HuH-7 (cell line): ENCODE data around the gene DPF3.
"Not testable (repeated sequence)": the region's sequence is repeated elsewhere in the genome, so short reads cannot be mapped to it uniquely, and the experiment has no call there.

Experiments
- DNase-seq: peaks from one replicate; pipeline ENCODE4 v3.0.0; 2011; ENCODE audit warnings: low spot score

Gene DPF3

DNA sequence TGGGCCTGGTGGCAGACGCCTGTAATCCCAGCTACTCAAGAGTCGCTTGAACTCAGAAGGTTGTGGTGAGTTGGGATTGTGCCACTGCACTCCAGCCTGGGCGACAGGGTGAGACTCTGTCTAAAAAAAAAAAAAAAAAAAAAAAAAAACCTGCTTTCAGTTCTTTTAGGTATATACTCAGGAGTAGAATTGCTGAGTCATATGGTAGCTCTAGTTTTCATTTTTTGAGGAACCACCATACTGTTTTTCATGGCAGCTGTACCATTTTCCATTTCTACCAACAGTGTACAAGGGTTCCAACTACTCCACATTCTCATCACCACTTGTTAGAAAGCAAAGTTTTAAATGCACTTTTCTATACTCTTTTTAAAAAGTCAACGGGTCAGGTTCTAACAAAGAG lies 119.8 kb downstream of the DPF3 start:
- no peak for DNase-seq

DNA sequence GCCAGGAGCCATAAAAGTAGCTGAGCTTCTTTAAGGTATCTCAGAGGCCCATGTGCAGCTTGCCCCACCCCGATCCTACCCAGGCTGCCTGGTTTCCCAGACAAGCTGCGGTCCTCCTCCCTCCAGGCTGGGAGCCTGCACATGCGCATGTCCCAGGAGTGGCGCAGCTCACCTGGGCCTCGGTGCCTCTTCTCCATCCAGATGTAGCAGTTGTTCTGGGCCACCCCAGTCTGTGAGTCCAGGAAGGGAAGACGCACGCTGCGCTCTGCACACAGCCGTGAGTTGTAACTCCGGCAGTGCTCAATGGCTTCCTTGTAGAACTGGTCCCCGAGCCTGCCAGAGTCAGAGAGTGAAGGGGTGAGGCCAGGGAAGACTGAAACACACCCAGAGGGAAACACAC lies 122.3 kb downstream of the DPF3 start:
- no peak for DNase-seq

DNA sequence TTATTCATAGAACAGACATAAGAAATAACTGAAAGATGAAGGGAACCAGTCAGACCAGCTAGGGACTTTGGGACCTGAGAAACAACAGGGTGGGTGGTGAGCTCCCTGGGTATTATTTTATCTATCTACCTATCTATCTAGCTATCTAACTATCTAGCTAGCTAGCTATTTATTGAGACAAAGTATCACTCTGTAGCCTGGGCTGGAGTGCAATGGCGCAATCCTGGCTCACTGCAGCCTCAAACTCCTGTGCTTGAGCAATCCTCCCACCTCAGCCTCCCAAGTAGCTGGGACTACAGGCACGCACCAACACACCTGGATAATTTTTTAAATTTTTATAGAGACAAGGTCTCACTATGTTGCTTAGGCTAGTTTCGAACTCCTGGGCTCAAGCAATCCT lies 127.6 kb downstream of the DPF3 start:
- no peak for DNase-seq

DNA sequence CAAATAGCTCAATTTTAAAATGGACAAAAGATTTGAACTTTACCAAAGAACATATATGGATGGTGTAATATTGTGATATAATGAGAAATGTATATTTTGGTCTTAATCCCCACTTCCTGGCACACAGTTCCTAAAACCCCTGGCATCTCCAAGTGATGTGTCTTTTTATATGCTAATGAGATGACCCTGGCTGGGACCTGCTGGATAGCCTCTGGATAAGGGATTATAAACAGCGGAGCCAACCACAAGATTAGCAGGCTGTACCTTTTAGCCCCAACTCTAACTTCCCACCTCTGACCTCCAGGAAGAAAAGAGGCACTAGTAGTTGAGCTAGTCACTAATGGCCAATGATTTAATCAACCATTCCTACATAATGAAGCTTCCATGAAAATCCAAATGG lies 130.0 kb downstream of the DPF3 start:
- no peak for DNase-seq

DNA sequence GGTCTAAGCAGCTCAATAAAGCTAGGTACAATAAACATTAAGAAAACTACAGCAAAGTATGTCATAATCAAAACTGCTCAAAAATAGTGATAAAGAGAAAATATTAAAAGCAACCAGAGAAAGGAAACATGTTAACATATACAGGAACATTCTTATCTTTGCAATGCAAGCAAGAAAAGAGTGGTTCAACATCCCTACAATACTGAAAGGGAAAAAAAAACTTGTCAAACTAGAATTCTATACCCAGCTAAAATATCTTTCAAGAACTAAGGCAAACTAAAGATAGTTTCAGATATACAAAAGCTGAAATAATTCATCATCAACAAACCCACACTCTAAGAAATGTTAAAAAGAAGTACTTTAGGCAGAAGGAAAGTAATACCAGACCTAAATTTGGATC lies 134.2 kb downstream of the DPF3 start:
- DNase-seq, result no peak

DNA sequence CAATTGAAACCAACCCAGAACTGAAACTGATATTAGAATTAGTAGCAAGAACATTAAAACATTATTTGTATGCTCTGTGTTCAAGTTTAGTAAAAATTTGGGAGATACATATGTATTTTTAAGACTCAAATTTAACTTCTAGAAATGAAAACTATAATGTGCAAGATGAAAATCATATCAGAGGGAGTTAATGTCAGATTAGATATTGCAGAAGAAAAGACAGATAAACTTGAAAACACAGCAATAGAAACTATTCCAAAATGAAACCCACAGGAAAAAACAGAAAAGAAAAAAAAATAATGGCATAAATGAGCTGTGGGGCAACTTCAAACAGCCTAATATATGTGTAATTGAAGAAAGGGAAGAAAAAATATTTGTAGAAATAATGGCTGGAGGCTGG lies 134.9 kb downstream of the DPF3 start:
- DNase-seq, result no peak

DNA sequence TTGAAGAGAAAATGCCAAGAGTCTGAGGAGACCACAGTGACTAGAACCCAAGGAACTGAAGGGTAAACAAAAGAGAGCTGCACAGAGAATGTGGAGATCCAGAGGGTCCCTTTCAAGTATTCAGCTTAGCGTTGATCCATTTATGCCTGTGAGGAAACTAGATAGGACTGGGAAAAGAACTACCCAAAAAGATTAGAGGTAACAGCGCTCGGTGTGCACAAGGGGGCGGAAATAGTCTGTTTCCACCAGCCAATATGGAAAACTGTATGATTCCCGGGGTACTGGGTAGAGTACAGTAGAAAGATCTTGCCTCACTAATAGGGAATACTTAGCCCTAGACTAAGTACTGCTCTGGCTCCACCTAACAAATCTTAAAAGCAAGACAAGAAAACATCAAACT lies 135.5 kb downstream of the DPF3 start:
- DNase-seq, result no peak

DNA sequence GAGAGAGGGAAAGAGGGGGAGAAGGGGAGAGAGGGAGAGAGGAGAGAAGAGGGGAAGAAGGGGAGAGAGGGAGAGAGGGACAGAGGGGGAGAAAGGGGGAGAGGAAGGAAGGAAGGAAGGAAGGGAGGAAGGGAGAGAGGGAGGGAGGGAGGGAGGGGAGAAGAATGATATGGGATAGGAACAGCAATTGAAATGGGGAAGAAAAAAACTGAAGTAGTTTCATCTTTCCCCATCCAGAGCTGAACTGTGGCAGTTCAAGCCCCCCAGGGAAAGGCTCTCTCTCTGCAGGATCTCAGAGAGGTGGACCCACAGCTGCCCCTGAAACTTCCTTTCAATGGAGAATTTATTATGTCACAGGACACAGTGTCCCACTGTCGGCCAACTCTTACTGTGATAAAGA lies 136.9 kb downstream of the DPF3 start:
- no peak for DNase-seq

DNA sequence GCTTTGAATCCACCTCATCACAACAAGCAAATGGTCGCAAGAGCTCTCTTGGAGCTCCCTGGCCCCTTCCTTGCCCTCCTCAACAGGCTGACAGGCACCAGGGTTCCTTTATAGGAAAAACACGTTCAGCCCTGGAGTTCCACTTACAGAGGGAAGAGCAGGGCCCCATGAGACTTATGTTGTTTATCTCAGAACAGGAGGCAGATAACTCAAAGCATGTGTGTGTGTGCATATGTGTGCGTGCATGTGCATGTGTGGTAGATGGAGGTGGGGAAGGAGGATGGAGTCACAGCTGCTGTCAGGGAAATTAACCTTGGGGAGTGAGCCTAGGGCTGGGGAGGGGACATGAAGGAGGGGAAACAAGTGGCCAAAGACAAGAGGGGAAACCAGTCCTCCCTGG lies 138.1 kb downstream of the DPF3 start:
- DNase-seq, result no peak

DNA sequence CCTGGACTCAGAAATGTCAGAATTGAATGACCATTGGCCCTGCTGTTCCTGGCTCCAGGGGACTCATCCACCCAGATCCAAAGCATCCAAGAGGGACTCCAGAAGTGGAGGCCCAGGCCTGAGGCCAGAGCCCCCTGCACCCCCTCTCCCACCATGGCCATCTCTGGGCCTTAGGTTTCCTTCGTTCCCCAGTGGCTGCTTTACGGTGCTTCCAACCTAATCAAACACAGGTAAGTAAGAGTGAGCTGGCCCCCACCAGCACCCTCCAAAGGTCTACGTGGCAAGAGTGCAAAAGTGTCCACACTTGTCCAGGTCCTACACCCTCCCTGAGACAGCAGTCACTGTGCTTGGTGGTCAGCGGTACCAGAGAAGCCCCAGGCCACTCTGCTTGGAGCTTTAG lies 139.0 kb downstream of the DPF3 start:
- no peak for DNase-seq

DNA sequence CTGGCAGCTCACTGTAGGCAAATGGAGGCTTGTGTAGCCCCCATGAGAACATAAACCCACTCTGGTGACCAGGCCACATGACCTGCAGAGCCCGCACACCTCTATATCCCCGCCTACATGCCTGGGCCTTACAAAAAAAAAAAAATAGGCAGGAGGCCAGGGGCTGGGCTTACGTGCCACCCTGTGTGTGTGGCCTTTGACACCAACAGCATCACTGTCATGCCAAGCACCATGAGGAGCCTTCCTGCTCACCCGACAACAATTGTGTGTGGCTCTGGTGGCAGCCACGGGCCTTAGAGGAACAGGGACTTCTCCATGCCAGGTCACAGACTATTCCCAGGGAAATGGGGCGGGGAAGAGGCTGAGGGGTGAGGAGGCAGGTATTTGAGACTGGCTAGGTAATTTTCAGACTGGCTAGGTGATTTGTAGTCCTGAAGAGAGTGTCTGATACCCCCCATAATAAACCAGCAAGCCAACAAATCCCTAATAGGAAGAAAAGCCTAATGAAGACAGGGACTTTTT lies 140.0 kb downstream of the DPF3 start:
- DNase-seq, result no peak

DNA sequence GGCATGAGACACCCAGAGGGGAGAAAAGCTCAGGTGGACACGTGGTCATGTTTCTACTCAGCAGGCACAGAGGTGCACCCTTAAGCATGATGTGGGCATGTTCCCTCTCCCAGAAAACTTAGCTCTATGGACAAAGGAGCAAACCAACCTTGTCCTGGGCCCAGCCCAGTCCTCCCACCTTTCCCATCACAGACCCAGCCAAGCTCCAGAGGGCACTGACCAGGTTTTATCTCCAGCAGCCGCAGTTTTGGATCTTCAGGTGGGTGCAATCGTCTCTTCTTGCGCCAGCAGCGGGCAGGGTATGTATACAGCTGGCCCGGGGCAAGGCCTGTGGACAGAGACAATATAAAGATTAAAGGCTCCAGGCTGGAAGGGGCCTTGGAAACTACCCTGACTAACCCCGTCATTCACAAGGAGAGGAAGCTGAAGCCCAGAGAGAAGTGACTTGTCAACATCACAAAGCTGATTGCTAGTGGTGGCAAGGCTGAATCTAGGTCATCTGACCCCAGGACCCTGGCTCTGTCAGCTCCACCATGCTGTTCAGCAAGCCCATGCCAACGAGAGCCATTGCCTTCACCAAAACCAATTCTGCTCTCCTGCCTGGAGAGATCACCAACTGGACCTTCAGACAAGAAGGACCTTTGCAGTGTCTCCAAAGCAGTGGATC lies 140.7 kb downstream of the DPF3 start:
- no peak for DNase-seq

DNA sequence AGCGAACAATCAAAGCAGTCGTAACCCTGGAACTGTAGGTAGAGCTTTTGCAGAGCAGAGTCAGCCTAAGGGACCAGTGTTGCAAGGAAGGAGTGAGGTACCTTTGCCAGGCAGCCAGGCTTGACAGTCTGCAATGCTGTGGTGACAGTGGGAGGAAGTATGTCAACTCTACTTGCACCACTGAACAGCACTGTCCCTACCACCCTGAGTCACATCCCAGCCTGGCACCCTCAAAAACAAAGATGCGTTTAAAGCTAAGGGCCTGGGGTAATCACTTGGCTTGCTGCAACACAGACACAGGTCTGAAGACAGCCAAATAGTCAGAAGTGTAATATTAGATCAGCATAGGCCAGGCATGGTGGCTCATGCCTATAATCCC lies 141.9 kb downstream of the DPF3 start:
- DNase-seq, result no peak

DNA sequence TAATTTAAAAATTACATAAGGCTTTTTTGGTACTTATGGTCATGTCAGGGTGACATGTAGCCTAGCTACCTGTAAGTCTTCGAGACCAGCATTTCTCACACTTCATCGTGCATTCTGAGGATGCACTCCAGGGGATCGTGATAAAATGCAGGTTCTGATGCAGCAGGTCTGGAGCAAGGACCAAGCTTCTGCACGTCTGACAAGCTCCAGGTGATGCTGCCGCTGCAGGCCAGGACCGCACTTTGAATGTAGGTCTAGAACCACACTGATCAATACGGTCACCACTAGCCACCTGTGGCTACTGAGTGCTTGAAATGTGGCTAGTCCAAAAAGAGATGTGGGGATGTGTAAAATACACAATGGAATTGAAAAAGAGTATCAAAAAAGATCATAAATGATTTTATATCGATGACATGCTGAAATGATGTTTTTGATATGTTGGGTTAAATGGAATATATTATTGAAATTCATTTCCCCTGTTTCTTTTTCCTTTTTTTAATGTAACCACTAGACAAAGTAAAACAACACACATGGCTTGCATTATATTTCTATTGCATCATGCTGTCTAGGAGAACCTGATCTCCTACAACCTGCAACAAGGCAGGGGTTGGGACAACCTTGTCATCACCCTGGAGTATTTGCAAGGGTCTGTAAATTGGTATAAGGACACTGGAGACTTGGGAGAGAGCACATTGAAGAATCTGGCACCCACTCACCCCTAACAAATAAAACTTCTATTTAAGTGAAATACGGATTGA lies 142.4 kb downstream of the DPF3 start:
- DNase-seq, result no peak

DNA sequence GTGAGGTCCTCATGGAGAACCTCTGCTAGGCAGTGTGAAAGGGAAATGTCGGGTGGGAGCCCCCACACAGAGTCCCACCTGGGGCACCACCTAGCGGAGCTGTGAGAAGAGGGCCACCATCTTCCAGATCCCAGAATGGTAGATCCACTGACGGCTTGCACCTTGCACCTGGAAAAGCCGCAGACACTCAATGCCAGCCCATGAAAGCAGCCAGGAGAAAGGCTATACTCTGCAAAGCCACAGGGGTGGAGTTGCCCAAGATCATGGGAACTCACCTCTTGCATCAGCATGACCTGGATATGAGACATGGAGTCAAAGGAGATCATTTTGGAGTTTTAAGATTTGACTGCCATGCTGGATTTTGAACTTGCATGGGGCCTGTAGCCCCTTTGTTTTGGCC lies 145.0 kb downstream of the DPF3 start:
- DNase-seq, result not testable (repeated sequence)

DNA sequence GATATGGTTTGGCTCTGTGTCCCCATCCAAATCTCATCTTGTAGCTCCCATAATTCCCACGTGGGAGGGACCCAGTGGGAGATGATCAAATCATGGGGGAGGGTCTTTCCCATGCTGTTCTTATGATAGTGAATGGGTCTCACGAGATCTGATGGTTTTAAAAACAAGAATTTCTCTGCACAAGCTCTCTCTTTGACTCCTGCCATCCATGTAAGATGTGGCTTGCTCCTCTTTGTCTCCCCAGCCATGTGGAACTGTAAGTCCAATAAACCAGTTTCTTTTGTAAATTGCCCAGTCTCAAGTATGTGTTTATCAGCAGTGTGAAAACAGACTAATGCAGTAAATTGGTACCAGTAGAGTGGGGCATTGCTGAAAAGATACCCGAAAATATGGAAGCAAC lies 146.2 kb downstream of the DPF3 start:
- no peak for DNase-seq

DNA sequence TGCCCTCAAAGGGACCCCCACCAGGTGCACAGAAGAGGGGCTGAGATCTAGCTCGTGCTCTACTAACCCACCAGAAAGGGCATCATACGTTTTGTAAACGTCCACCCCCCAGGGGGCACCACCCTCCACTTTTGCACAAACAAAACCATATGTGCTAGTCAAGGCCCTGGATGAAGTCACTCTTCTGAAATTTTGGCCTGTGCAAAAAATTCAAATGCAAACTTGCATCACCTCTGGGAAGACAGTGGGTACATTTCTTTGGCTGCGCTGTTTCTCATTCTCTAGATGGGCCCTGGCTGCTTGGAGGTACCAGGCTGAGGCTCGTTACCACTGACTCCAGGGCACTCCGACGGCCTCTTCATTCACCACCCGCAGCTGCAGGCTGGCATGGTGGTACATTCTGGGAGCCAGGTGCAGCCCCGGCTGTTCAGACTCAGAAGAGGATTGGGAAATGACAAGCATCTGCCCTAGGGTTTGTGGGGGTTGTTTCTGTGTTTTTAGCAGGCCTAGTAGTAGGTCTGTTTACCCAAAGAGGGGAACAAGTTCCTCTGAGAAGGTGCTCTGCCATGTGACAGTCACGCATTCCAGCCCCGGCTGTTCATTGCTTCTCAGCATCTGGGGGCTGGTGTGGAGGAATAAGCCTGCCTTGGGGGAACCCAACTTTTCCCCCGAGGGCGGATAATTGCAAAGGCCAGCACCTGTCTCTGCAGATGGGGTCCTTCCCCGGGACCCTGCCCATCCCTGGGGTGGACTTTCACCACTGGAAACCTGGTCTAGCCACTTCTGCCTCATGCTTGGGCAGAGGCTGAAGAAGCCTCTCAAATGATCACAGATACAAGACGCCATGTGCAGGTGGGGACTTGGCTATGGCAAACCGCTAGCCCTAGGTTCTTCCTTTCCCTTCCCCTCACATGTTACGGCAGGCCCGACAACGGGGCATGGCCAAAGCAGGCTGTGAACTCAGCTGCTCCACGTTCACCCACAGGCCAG lies 147.6 kb downstream of the DPF3 start:
- DNase-seq, result no peak

DNA sequence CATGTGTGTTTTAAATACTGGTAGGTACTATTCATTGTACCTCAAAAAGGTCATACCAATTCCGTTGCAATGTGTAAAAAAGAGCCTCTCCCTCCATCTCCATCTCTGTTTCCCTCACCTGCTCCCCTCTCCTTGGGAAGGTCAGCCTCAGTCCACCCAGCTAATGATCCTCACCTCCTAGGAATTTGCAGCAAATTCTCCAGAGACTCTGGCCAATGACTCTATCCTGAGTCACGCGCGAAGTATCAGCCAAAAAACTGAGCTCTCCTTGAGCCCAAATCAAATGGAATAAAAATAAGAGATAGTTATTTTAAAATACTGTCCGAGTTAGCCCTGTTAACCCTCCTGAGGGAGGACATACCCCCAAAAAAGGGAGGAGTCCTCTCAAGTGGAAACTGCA lies 148.4 kb downstream of the DPF3 start:
- no peak for DNase-seq

DNA sequence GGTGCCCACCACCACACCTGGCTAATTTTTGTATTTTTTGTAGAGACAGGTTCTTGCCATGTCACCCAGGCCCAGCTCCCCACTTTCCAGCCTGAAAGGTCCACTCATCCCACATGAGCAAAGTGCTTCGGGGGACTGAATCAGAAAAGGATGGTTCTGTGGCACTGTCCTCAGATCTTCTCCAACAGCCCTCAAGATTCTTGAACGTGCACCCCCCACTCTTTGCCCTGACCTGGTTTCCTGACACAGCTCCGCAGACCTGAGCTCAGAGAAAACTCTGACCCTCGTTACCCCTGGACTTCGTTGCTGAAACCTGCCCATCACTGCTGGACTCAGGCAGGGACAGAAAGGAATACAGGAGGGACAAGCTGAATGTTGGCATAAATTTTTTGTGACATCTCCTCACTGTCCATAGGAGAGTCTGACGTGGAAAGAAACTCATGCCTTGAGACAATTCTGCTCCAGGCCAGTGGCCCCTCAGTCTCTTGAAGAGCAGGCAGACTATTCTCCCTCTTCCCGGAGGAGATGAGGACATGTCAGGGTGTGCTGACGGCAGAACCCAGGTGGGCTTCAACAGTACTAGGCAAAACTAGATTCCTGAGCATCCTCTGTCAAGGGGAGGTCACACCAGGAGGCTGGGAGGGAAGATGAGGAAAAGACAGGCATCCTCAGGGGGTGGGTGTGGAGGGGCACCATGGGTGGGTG lies 149.3 kb downstream of the DPF3 start:
- DNase-seq, result no peak

DNA sequence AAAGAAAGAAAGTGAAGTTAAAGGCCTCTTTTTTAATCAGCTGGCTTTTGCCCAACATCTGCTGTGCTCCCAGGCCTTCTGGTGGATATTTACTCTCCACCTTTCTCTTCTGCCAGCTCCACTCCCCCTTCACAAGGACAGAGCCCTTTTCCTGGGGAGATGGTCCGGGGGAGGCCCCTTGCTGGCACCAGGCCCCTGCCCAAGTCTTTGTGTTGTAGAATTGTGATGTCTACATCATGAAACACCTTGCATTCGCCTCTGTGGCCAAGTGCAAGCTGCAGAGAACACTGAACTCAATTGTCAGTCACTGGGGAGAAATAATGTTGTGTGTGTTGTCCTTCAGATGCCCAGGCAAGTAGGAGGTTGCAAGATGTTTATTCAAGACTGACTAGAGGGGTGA lies 150.3 kb downstream of the DPF3 start:
- DNase-seq, result no peak

DNA sequence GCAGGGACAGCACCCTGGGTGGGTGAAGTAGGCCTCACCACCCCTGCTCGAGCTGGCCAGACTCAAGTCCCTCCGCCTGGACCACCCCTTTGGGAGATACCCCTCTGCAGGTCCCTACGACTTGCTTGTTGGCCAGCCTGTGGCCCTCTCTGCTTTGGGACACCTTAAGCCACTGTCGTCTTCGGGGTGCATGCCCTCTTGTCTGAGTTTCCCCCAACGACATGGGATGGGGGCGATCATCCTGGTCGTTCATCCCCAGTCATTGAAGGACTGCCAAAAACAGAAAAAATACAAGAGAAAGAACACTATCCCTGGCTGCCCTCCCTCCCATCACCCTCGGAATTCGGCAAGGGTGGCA lies 151.1 kb downstream of the DPF3 start:
- no peak for DNase-seq
